K562 (cell line): ENCODE data around the gene VSTM2B. TPM values are rescaled to one million over a fixed set of nuclear protein-coding genes. Genes with fewer than 3 reads are reported as not detected.
A peak's percentile ranks its signal among the peaks of the same experiment; 100 is the strongest.

Experiments used
- CHD1 ChIP-seq: fragments of 200-600 bp; sonication (generic); IDR thresholded peaks from one replicate; pipeline ENCODE4 v1.6.1; 2012; ENCODE audit warnings: mild to moderate bottlenecking, moderate library complexity, low read length, inconsistent platforms
- ELF4 ChIP-seq: fragments of 450-650 bp; formaldehyde crosslinking; IDR thresholded peaks from 2 replicates; pipeline ENCODE4 v1.4.0; 2022; ENCODE audit warnings: missing genetic modification characterization
- HMG20A ChIP-seq: fragments of 450-650 bp; formaldehyde crosslinking; conservative IDR thresholded peaks from 2 replicates; pipeline ENCODE4 v1.4.0; 2020; ENCODE audit warnings: mild to moderate bottlenecking, mixed read lengths
- JUN ChIP-seq, 2 experiments: sonication (generic) in 1 of 2; formaldehyde crosslinking in 1 of 2; IDR thresholded peaks; 2 replicates each; pipeline versions ENCODE4 v1.6.1 to v1.8.0; 2012 to 2022; ENCODE audit warnings: borderline replicate concordance in 2 of 2, mild to moderate bottlenecking in 2 of 2, improper control_type of control experiment in 1 of 2, low read depth in 1 of 2, low read length in 1 of 2, missing genetic modification reagents in 1 of 2
- KHSRP ChIP-seq: fragments of 450-650 bp; IDR thresholded peaks from 2 replicates; pipeline ENCODE4 v1.6.1; 2017
- NR2C2 ChIP-seq, 2 experiments: fragments of 200-800 bp in 1 of 2; sonication (Bioruptor generic) in 1 of 2; sonication (generic) in 1 of 2; formaldehyde crosslinking in 1 of 2; IDR thresholded peaks; 2 replicates each; pipeline versions ENCODE4 v1.6.1 to v1.8.0; 2016 to 2022; ENCODE audit warnings: mild to moderate bottlenecking in 1 of 2, missing compliant biosample characterization in 1 of 2, missing genetic modification characterization in 1 of 2, missing genetic modification reagents in 1 of 2
- POLR2AphosphoS2 ChIP-seq: IDR thresholded peaks from 2 replicates; pipeline ENCODE4 v1.6.1; 2012; ENCODE audit warnings: low read length, improper control_type of control experiment
- THAP7 ChIP-seq: fragments of 250-450 bp; sonication (Bioruptor Pico); IDR thresholded peaks from 2 replicates; pipeline ENCODE4 v1.5.0; 2021
- ZNF408 ChIP-seq: fragments of 250-450 bp; sonication (Bioruptor Pico); IDR thresholded peaks from 2 replicates; pipeline ENCODE4 v1.4.0; 2020; ENCODE audit warnings: low read depth, mild to moderate bottlenecking, moderate library complexity
- ZNF507 ChIP-seq: conservative IDR thresholded peaks from 2 replicates; pipeline ENCODE4 v1.6.1; 2017; ENCODE audit warnings: missing genetic modification characterization, missing compliant biosample characterization
- polyA plus RNA-seq, 8 experiments: library from polyadenylated mRNA; depleted of rRNA in 4 of 8; stranded (reverse) in 5 of 8; unstranded in 3 of 8; fragments of >200 nt; fragmentation: Nextera tagmentation in 2 of 8; fragmentation: Illumina TruSeq in 1 of 8; extraction: Ambion mirVana in 2 of 8; extraction: Trizol in 1 of 8; gene quantifications; 2 replicates each; pipeline versions ENCODE4 v1.2.1 to v1.2.3, GENCODE V29; 2011 to 2014; ENCODE audit warnings: inconsistent platforms in 1 of 8, missing spikeins in 1 of 8
- total RNA-seq, 7 experiments: library from RNA; depleted of rRNA in 6 of 7; stranded (reverse); fragments of >200 nt in 6 of 7; fragmentation: Illumina TruSeq in 2 of 7; extraction: Trizol in 2 of 7; gene quantifications; 2 replicates each; pipeline versions ENCODE4 v1.2.1 to v1.2.3, GENCODE V29; 2011 to 2021; ENCODE audit warnings: low replicate concordance in 1 of 7
- TF ChIP-seq, protein P1 (sequence below): sonication (generic); formaldehyde crosslinking; IDR thresholded peaks from 2 replicates; pipeline ENCODE4 v1.8.0; 2023; ENCODE audit warnings: mild to moderate bottlenecking, missing genetic modification reagents
- TF ChIP-seq, protein P2 (sequence below): sonication (generic); formaldehyde crosslinking; IDR thresholded peaks from 2 replicates; pipeline ENCODE4 v1.8.1; 2023; ENCODE audit warnings: missing genetic modification reagents, mild to moderate bottlenecking, borderline replicate concordance
- TF ChIP-seq, protein P3 (sequence below), 2 experiments: IDR thresholded peaks in 1 of 2; conservative IDR thresholded peaks in 1 of 2; 2 replicates each; pipeline ENCODE4 v1.6.1; 2016; ENCODE audit warnings: low read depth in 2 of 2, mild to moderate bottlenecking in 1 of 2, missing compliant biosample characterization in 1 of 2, missing genetic modification characterization in 1 of 2, moderate library complexity in 1 of 2

The VSTM2B gene
- total and polyA plus RNA-seq, 9 of the 15 experiments (the other 6 are each of a cell fraction or from before 2014, with no cell fraction given), result not detected

DNA sequence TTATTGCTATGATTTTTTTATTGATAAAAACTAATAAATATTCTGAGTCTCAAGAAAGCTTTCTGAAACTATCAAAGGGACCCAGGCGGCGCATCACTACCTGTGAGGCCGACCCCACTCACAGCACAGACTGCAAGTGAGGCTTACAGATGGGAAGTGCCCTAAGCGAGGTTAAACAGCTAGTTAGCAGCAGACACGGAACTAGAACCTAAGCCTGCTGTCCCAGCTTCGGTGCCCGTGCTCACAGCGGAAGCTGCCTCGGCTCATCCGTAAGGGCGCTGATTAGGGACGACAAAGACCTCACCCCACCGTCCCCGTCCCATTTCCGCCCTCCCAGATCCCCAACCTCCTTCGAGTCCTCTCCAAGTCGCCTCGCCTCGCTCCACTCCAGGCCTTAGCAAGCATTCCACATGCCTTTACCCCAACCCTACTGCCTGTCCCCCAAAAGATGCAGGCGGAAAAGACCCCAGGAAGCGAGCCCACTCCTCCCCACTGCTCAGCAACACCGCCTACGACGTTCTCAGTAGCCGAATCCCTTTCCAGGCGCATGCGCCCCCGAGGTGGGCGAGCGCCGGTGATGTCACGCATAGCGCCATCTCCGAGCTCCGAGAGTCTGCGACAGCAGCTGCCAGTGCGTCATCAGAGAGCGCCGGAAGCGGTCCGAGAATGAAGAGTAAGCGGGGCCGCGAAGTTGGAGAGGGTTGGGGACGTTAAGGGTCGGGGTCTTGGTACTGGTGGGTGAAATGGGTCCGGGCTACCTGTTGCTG is 80.0 kb downstream of the VSTM2B start, which contains the start of gene POP4 (continued):
- TF ChIP-seq, protein P1, sequence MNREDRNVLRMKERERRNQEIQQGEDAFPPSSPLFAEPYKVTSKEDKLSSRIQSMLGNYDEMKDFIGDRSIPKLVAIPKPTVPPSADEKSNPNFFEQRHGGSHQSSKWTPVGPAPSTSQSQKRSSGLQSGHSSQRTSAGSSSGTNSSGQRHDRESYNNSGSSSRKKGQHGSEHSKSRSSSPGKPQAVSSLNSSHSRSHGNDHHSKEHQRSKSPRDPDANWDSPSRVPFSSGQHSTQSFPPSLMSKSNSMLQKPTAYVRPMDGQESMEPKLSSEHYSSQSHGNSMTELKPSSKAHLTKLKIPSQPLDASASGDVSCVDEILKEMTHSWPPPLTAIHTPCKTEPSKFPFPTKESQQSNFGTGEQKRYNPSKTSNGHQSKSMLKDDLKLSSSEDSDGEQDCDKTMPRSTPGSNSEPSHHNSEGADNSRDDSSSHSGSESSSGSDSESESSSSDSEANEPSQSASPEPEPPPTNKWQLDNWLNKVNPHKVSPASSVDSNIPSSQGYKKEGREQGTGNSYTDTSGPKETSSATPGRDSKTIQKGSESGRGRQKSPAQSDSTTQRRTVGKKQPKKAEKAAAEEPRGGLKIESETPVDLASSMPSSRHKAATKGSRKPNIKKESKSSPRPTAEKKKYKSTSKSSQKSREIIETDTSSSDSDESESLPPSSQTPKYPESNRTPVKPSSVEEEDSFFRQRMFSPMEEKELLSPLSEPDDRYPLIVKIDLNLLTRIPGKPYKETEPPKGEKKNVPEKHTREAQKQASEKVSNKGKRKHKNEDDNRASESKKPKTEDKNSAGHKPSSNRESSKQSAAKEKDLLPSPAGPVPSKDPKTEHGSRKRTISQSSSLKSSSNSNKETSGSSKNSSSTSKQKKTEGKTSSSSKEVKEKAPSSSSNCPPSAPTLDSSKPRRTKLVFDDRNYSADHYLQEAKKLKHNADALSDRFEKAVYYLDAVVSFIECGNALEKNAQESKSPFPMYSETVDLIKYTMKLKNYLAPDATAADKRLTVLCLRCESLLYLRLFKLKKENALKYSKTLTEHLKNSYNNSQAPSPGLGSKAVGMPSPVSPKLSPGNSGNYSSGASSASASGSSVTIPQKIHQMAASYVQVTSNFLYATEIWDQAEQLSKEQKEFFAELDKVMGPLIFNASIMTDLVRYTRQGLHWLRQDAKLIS (CRISPR knock-in tag), result 0 out of 2 replicates have a peak, but pooled peaks have one; percentile 21
- TF ChIP-seq JUN (IDR thresholded peaks at IDR 0.05; ENCODE audit: borderline replicate concordance, low read depth, low read length), result peak; percentile 73; the same call in 1 of the 2 replicates
- no peak for TF ChIP-seq JUN (CRISPR knock-in tag; IDR thresholded peaks at IDR 0.05; ENCODE audit: borderline replicate concordance)
- TF ChIP-seq ZNF408 (CRISPR knock-in tag), result no peak
- no peak for TF ChIP-seq ZNF507 (tag)
- peak; percentile 42; the same call in 1 of the 2 replicates for TF ChIP-seq NR2C2 (CRISPR knock-in tag; IDR thresholded peaks at IDR 0.05)
- peak; percentile 92 for TF ChIP-seq NR2C2 (tag; IDR thresholded peaks at IDR 0.05)
- TF ChIP-seq CHD1, result no peak
- TF ChIP-seq, protein P2, sequence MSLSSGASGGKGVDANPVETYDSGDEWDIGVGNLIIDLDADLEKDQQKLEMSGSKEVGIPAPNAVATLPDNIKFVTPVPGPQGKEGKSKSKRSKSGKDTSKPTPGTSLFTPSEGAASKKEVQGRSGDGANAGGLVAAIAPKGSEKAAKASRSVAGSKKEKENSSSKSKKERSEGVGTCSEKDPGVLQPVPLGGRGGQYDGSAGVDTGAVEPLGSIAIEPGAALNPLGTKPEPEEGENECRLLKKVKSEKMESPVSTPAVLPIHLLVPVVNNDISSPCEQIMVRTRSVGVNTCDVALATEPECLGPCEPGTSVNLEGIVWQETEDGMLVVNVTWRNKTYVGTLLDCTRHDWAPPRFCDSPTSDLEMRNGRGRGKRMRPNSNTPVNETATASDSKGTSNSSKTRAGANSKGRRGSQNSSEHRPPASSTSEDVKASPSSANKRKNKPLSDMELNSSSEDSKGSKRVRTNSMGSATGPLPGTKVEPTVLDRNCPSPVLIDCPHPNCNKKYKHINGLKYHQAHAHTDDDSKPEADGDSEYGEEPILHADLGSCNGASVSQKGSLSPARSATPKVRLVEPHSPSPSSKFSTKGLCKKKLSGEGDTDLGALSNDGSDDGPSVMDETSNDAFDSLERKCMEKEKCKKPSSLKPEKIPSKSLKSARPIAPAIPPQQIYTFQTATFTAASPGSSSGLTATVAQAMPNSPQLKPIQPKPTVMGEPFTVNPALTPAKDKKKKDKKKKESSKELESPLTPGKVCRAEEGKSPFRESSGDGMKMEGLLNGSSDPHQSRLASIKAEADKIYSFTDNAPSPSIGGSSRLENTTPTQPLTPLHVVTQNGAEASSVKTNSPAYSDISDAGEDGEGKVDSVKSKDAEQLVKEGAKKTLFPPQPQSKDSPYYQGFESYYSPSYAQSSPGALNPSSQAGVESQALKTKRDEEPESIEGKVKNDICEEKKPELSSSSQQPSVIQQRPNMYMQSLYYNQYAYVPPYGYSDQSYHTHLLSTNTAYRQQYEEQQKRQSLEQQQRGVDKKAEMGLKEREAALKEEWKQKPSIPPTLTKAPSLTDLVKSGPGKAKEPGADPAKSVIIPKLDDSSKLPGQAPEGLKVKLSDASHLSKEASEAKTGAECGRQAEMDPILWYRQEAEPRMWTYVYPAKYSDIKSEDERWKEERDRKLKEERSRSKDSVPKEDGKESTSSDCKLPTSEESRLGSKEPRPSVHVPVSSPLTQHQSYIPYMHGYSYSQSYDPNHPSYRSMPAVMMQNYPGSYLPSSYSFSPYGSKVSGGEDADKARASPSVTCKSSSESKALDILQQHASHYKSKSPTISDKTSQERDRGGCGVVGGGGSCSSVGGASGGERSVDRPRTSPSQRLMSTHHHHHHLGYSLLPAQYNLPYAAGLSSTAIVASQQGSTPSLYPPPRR (CRISPR knock-in tag), result no peak
- TF ChIP-seq POLR2AphosphoS2, result peak; percentile 89; the same call in 1 of the 2 replicates
- TF ChIP-seq, protein P3, sequence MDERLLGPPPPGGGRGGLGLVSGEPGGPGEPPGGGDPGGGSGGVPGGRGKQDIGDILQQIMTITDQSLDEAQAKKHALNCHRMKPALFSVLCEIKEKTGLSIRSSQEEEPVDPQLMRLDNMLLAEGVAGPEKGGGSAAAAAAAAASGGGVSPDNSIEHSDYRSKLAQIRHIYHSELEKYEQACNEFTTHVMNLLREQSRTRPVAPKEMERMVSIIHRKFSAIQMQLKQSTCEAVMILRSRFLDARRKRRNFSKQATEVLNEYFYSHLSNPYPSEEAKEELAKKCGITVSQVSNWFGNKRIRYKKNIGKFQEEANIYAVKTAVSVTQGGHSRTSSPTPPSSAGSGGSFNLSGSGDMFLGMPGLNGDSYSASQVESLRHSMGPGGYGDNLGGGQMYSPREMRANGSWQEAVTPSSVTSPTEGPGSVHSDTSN (CRISPR knock-in tag; IDR thresholded peaks at IDR 0.05; ENCODE audit: low read depth), result no peak
- TF ChIP-seq, protein P3 (tag; conservative IDR thresholded peaks at IDR 0.05; ENCODE audit: low read depth), result no peak
- peak; percentile 89 for TF ChIP-seq ELF4
- TF ChIP-seq KHSRP, result peak; percentile 95
- TF ChIP-seq HMG20A (CRISPR knock-in tag), result no peak
- TF ChIP-seq THAP7 (CRISPR knock-in tag), result no peak
